Measurements from ENCODE around the gene BRSK2.

BRSK2 gene

GRCh38 chr11:1498262-1498661, 108.5 kb downstream of the BRSK2 start:
- no peaks in the 10 kb centered on the region for H3K27me3 ChIP-seq (ENCODE audit: insufficient read depth, low read length)
- H3K4me3 ChIP-seq (ENCODE audit: low read depth, low read length, poor library complexity, severe bottlenecking) = no peak overlapping the region
- H3K4me1 ChIP-seq (ENCODE audit: insufficient read depth, low read length, severe bottlenecking) = no peaks in the 10 kb centered on the region
- H3K79me2 ChIP-seq (ENCODE audit: insufficient read depth, low read length) = no peaks in the 10 kb centered on the region
- no peak overlapping the region for H2AFZ ChIP-seq (ENCODE audit: low read length)
- 0 out of 2 replicates have a peak, but pooled peaks cover 3% of the 10 kb centered on the region for H4K20me1 ChIP-seq (ENCODE audit: insufficient read depth, low read length)
- H3K9me2 ChIP-seq (ENCODE audit: low read depth, low read length) = no peaks in the 10 kb centered on the region
- no peaks in the 10 kb centered on the region for H3F3A ChIP-seq (ENCODE audit: insufficient read depth, low read length)
- no peak overlapping the region for H3K9ac ChIP-seq (ENCODE audit: low read length)
- H3K9me3 ChIP-seq (ENCODE audit: low read length) = no peaks in the 10 kb centered on the region
- no peak overlapping the region for H3K27ac ChIP-seq (ENCODE audit: low read depth, low read length, poor library complexity, severe bottlenecking)
- H3K36me3 ChIP-seq (ENCODE audit: insufficient read depth, low read length) = no peaks in the 10 kb centered on the region
- no peak overlapping the region for H3K4me2 ChIP-seq (ENCODE audit: low read length)
- TF ChIP-seq, protein P1, sequence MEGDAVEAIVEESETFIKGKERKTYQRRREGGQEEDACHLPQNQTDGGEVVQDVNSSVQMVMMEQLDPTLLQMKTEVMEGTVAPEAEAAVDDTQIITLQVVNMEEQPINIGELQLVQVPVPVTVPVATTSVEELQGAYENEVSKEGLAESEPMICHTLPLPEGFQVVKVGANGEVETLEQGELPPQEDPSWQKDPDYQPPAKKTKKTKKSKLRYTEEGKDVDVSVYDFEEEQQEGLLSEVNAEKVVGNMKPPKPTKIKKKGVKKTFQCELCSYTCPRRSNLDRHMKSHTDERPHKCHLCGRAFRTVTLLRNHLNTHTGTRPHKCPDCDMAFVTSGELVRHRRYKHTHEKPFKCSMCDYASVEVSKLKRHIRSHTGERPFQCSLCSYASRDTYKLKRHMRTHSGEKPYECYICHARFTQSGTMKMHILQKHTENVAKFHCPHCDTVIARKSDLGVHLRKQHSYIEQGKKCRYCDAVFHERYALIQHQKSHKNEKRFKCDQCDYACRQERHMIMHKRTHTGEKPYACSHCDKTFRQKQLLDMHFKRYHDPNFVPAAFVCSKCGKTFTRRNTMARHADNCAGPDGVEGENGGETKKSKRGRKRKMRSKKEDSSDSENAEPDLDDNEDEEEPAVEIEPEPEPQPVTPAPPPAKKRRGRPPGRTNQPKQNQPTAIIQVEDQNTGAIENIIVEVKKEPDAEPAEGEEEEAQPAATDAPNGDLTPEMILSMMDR (IDR thresholded peaks at IDR 0.05; ENCODE audit: low read length) = no peak
- no peak for TF ChIP-seq EZH2 (IDR thresholded peaks at IDR 0.05; ENCODE audit: borderline replicate concordance, low read length)

DNA sequence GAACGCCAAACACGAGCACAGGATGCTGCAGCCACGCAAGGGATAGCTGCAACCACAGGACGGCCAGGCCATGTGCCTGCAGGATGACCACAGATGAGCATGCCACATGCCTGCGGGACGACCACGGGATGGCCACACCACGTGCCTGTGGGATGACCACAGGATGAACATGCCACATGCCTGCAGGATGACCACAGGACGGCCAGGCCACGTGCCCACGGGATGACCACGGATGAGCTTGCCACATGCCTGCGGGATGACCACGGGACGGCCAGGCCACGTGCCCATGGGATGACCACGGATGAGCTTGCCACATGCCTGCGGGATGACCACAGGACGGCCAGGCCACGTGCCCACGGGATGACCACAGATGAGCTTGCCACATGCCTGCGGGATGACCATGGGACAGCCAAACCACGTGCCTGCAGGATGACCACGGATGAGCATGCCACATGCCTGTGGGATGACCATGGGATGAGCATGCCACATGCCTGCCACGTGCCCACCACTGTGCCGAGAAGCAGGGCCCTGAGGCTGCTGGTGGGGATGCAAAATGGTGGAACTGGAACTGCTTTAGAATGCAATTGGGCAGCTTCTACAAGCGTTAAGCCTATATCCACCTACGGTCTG, 109.6 kb downstream of the BRSK2 start:
- H3K9ac ChIP-seq (ENCODE audit: low read length) = no peak overlapping the region
- H3K79me2 ChIP-seq (ENCODE audit: insufficient read depth, low read length) = no peaks in the 10 kb centered on the region
- H3F3A ChIP-seq (ENCODE audit: insufficient read depth, low read length) = no peaks in the 10 kb centered on the region
- H3K4me1 ChIP-seq (ENCODE audit: insufficient read depth, low read length, severe bottlenecking) = no peaks in the 10 kb centered on the region
- H2AFZ ChIP-seq (ENCODE audit: low read length) = no peak overlapping the region
- H3K9me3 ChIP-seq (ENCODE audit: low read length) = no peaks in the 10 kb centered on the region
- H4K20me1 ChIP-seq (ENCODE audit: insufficient read depth, low read length) = no peaks in the 10 kb centered on the region
- no peak overlapping the region for H3K27ac ChIP-seq (ENCODE audit: low read depth, low read length, poor library complexity, severe bottlenecking)
- TF ChIP-seq, protein P1 (IDR thresholded peaks at IDR 0.05; ENCODE audit: low read length) = no peak
- TF ChIP-seq EZH2 (IDR thresholded peaks at IDR 0.05; ENCODE audit: borderline replicate concordance, low read length) = no peak
- no peak overlapping the region for H3K4me3 ChIP-seq (ENCODE audit: low read depth, low read length, poor library complexity, severe bottlenecking)
- H3K27me3 ChIP-seq (ENCODE audit: insufficient read depth, low read length) = no peaks in the 10 kb centered on the region
- no peaks in the 10 kb centered on the region for H3K9me2 ChIP-seq (ENCODE audit: low read depth, low read length)
- H3K4me2 ChIP-seq (ENCODE audit: low read length) = no peak overlapping the region
- H3K36me3 ChIP-seq (ENCODE audit: insufficient read depth, low read length) = no peaks in the 10 kb centered on the region

DNA sequence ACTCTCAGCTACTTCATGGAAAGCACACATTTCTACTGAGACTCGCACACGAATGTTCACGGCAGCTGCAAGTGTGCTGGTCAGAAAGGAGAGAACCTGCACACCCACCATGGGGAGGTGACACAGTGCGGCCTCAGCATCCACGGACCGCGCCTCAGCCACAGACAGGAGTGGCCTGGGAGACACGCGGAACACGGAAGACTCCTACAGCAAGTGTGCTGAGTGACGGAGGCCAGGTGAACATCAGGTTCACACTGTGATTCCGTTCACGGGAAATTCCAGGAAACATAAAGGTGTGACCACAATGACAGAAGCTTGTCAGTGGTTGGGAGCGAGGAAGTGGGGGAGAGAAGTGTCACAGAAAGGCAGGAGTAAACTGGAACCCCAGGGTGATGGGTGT, 110.2 kb downstream of the BRSK2 start:
- no peaks in the 10 kb centered on the region for H3K36me3 ChIP-seq (ENCODE audit: insufficient read depth, low read length)
- no peak overlapping the region for H2AFZ ChIP-seq (ENCODE audit: low read length)
- H3K9me3 ChIP-seq (ENCODE audit: low read length) = no peaks in the 10 kb centered on the region
- no peaks in the 10 kb centered on the region for H3K27me3 ChIP-seq (ENCODE audit: insufficient read depth, low read length)
- no peaks in the 10 kb centered on the region for H4K20me1 ChIP-seq (ENCODE audit: insufficient read depth, low read length)
- no peaks in the 10 kb centered on the region for H3K4me1 ChIP-seq (ENCODE audit: insufficient read depth, low read length, severe bottlenecking)
- no peaks in the 10 kb centered on the region for H3K9me2 ChIP-seq (ENCODE audit: low read depth, low read length)
- H3K4me2 ChIP-seq (ENCODE audit: low read length) = no peak overlapping the region
- H3K27ac ChIP-seq (ENCODE audit: low read depth, low read length, poor library complexity, severe bottlenecking) = no peak overlapping the region
- H3K4me3 ChIP-seq (ENCODE audit: low read depth, low read length, poor library complexity, severe bottlenecking) = no peak overlapping the region
- H3K79me2 ChIP-seq (ENCODE audit: insufficient read depth, low read length) = no peaks in the 10 kb centered on the region
- TF ChIP-seq, protein P1 (IDR thresholded peaks at IDR 0.05; ENCODE audit: low read length) = no peak
- no peak for TF ChIP-seq EZH2 (IDR thresholded peaks at IDR 0.05; ENCODE audit: borderline replicate concordance, low read length)
- no peak overlapping the region for H3K9ac ChIP-seq (ENCODE audit: low read length)
- H3F3A ChIP-seq (ENCODE audit: insufficient read depth, low read length) = no peaks in the 10 kb centered on the region
